SK-N-SH treated with all-trans-retinoic acid at 6 μM for 48 hours (cell line): Measurements from ENCODE around the gene PFAS.

Experiments used
- ARNTL ChIP-seq: fragments of 450-650 bp; formaldehyde crosslinking; IDR thresholded peaks from 2 replicates; pipeline ENCODE4 v1.5.0; 2020; ENCODE audit warnings: low read depth, mild to moderate bottlenecking, moderate library complexity, borderline replicate concordance
- BACH2 ChIP-seq: fragments of 250-450 bp; sonication (Bioruptor Pico); IDR thresholded peaks from 2 replicates; pipeline ENCODE4 v1.9.0; 2021; ENCODE audit warnings: mild to moderate bottlenecking, borderline replicate concordance
- CREB5 ChIP-seq: fragments of 250-450 bp; sonication (Bioruptor Pico); IDR thresholded peaks from 2 replicates; pipeline ENCODE4 v1.5.1; 2020; ENCODE audit warnings: low read depth, mild to moderate bottlenecking, moderate library complexity
- CSDC2 ChIP-seq: fragments of 250-450 bp; sonication (Bioruptor Pico); IDR thresholded peaks from 2 replicates; pipeline ENCODE4 v1.5.0; 2020; ENCODE audit warnings: mild to moderate bottlenecking, moderate library complexity
- ESRRG ChIP-seq: fragments of 250-450 bp; sonication (Bioruptor Pico); IDR thresholded peaks from 2 replicates; pipeline ENCODE4 v1.6.1; 2021; ENCODE audit warnings: mild to moderate bottlenecking
- GLIS3 ChIP-seq: fragments of 250-450 bp; sonication (Bioruptor Pico); IDR thresholded peaks from 2 replicates; pipeline ENCODE4 v1.5.0; 2020; ENCODE audit warnings: mild to moderate bottlenecking, moderate library complexity
- PATZ1 ChIP-seq: fragments of 250-450 bp; sonication (Bioruptor Pico); IDR thresholded peaks from 2 replicates; pipeline ENCODE4 v1.8.0; 2020; ENCODE audit warnings: mild to moderate bottlenecking, moderate library complexity, borderline replicate concordance
- POU6F1 ChIP-seq: fragments of 250-450 bp; sonication (Bioruptor Pico); IDR thresholded peaks from 2 replicates; pipeline ENCODE4 v1.8.0; 2021; ENCODE audit warnings: low read depth, mild to moderate bottlenecking, moderate library complexity, borderline replicate concordance
- PPARA ChIP-seq: fragments of 250-450 bp; sonication (Bioruptor Pico); IDR thresholded peaks from 2 replicates; pipeline ENCODE4 v1.5.0; 2020; ENCODE audit warnings: mild to moderate bottlenecking, borderline replicate concordance
- RARB ChIP-seq: fragments of 250-450 bp; sonication (Bioruptor Pico); IDR thresholded peaks from 2 replicates; pipeline ENCODE4 v1.8.0; 2021; ENCODE audit warnings: mild to moderate bottlenecking, moderate library complexity
- ZFP3 ChIP-seq: fragments of 250-450 bp; sonication (Bioruptor Pico); IDR thresholded peaks from 2 replicates; pipeline ENCODE4 v1.5.0; 2020; ENCODE audit warnings: mild to moderate bottlenecking, moderate library complexity
- ZNF565 ChIP-seq: fragments of 450-650 bp; formaldehyde crosslinking; conservative IDR thresholded peaks from 2 replicates; pipeline ENCODE4 v1.5.0; 2020; ENCODE audit warnings: low read depth, mild to moderate bottlenecking, moderate library complexity
- ZNF70 ChIP-seq: fragments of 450-650 bp; formaldehyde crosslinking; IDR thresholded peaks from 2 replicates; pipeline ENCODE4 v1.5.0; 2020; ENCODE audit warnings: mild to moderate bottlenecking, moderate library complexity
- ZNF8 ChIP-seq: fragments of 450-650 bp; formaldehyde crosslinking; IDR thresholded peaks from 2 replicates; pipeline ENCODE4 v1.5.0; 2020; ENCODE audit warnings: mild to moderate bottlenecking, moderate library complexity

GRCh38 chr17:8315764-8316217, 66.7 kb downstream of the PFAS start:
- TF ChIP-seq ZNF70 (CRISPR knock-in tag) (no peak), POU6F1 (CRISPR knock-in tag) (no peak), RARB (CRISPR knock-in tag) (no peak), ESRRG (CRISPR knock-in tag) (no peak), PATZ1 (CRISPR knock-in tag) (no peak), BACH2 (CRISPR knock-in tag) (no peak), CSDC2 (CRISPR knock-in tag) (no peak), ZNF8 (CRISPR knock-in tag) (no peak), ARNTL (CRISPR knock-in tag) (no peak), PPARA (CRISPR knock-in tag) (no peak), CREB5 (CRISPR knock-in tag) (no peak), GLIS3 (CRISPR knock-in tag) (no peak), ZNF565 (no peak), ZFP3 (CRISPR knock-in tag) (no peak)
